ENCODE data around the gene CYP4F12. TPM values are rescaled to one million over a fixed set of nuclear protein-coding genes. Genes with fewer than 3 reads are reported as not detected.
A peak's percentile ranks its signal among the peaks of the same experiment; 100 is the strongest.

Gene CYP4F12, protein sequence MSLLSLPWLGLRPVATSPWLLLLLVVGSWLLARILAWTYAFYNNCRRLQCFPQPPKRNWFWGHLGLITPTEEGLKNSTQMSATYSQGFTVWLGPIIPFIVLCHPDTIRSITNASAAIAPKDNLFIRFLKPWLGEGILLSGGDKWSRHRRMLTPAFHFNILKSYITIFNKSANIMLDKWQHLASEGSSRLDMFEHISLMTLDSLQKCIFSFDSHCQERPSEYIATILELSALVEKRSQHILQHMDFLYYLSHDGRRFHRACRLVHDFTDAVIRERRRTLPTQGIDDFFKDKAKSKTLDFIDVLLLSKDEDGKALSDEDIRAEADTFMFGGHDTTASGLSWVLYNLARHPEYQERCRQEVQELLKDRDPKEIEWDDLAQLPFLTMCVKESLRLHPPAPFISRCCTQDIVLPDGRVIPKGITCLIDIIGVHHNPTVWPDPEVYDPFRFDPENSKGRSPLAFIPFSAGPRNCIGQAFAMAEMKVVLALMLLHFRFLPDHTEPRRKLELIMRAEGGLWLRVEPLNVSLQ
- total RNA-seq (2021) (5.7 and 8.1 TPM in 2 replicates), Bru-seq, nascent RNA (percentile 38 among the genes with signal in this experiment), BruChase-seq, experiment 1, labeled RNA remaining after a 2-hour chase (percentile 59 among the genes with signal in this experiment), BruChase-seq, experiment 2, labeled RNA remaining after a 6-hour chase (percentile 53 among the genes with signal in this experiment)
- long read RNA-seq, partial matches to known transcripts = 1 of 9 reads
- long read RNA-seq, other reads (novel, unspliced or antisense) = 5 of 9 reads

DNA sequence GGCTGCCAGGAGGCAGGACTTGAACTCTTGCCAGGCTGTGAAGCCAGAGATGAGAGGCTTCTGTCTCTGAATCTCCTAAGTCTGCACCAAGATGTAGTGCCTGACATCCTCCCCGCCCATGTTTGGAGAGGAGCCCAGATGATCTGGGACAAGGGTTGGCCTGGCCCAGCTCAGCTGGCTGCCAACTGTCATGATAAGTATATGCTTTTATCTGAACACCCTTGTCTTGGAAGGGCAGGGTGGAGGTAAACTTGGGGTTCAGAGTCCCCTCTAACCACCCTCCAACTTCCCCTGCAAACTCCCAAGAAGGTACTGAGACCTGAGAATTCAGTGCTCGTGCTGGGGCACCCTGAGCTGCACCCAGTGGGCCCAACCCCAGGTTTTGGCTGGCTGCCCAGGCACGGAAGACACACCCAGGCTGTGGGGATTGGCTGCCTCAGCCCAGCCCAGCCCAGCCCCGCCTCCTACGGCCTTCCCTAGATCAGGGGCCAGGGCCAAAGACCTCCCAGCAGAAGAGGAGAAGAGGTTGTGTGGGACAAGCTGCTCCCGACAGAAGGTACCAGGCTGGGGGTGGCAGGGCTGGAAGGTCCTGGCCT is at the start of gene CYP4F12:
Gene CYP4F12 (plus strand): TSS at position 508 of the 596 bp plus-strand sequence. CDS start 443 bp downstream, outside the sequence.
- Histone ChIP-seq H3K9me3 (ENCODE audit: insufficient read depth, low read depth) (no peaks in the 10 kb centered on the region), H3K4me2 (peak within 1 kb of the TSS; percentile 55), H3K4me3 (peak within 1 kb of the TSS; percentile 13; the same call in 1 of the 2 replicates), H3K79me2 (ENCODE audit: low read depth) (no peaks in the 10 kb centered on the region), H2AFZ (no peak within 1 kb of the TSS), H3K36me3 (ENCODE audit: low read depth) (no peaks in the 10 kb centered on the region), H3K27ac (peak within 1 kb of the TSS; percentile 63), H3K27me3 (ENCODE audit: insufficient read depth, low read depth) (no peaks in the 10 kb centered on the region), H3F3A (ENCODE audit: insufficient read depth, low read depth) (peaks cover 18% of the 10 kb centered on the region; the same call in 1 of the 2 replicates), H4K20me1 (ENCODE audit: insufficient read depth) (no peaks in the 10 kb centered on the region), H3K9me2 (ENCODE audit: insufficient read depth) (no peaks in the 10 kb centered on the region), H3K4me1 (replicated peaks; ENCODE audit: insufficient read depth) (peaks cover 14% of the 10 kb centered on the region)
- CTCF ChIA-PET = interaction anchor here (0.6 kb wide), 1 partner anchor 581 kb away, joined by 22 read pairs; no protein-coding TSS in a partner anchor
- intact Hi-C loops (cut with micrococcal nuclease; ENCODE audit: unreplicated experiment) = loop anchor here (1.0 to 5.0 kb wide), 3 partner anchors 30 to 155 kb away; partner anchors contain the start of gene CYP4F3
- BruUV-seq (replicated peaks) = no TSS peak
- DNase-seq = peak; percentile 82 to 92
- TF ChIP-seq, protein P1, sequence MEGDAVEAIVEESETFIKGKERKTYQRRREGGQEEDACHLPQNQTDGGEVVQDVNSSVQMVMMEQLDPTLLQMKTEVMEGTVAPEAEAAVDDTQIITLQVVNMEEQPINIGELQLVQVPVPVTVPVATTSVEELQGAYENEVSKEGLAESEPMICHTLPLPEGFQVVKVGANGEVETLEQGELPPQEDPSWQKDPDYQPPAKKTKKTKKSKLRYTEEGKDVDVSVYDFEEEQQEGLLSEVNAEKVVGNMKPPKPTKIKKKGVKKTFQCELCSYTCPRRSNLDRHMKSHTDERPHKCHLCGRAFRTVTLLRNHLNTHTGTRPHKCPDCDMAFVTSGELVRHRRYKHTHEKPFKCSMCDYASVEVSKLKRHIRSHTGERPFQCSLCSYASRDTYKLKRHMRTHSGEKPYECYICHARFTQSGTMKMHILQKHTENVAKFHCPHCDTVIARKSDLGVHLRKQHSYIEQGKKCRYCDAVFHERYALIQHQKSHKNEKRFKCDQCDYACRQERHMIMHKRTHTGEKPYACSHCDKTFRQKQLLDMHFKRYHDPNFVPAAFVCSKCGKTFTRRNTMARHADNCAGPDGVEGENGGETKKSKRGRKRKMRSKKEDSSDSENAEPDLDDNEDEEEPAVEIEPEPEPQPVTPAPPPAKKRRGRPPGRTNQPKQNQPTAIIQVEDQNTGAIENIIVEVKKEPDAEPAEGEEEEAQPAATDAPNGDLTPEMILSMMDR (conservative IDR thresholded peaks at IDR 0.05) = no peak
- TF ChIP-seq EZH2 (IDR thresholded peaks at IDR 0.05; ENCODE audit: low read depth) = no peak
- POLR2A ChIA-PET (ENCODE audit: unreplicated experiment) = interaction anchor here (0.6 to 1.0 kb wide), 4 partner anchors 32 to 678 kb away, joined by 3 to 5 read pairs (median 3); partner anchors contain the start of gene CYP4F3

DNA sequence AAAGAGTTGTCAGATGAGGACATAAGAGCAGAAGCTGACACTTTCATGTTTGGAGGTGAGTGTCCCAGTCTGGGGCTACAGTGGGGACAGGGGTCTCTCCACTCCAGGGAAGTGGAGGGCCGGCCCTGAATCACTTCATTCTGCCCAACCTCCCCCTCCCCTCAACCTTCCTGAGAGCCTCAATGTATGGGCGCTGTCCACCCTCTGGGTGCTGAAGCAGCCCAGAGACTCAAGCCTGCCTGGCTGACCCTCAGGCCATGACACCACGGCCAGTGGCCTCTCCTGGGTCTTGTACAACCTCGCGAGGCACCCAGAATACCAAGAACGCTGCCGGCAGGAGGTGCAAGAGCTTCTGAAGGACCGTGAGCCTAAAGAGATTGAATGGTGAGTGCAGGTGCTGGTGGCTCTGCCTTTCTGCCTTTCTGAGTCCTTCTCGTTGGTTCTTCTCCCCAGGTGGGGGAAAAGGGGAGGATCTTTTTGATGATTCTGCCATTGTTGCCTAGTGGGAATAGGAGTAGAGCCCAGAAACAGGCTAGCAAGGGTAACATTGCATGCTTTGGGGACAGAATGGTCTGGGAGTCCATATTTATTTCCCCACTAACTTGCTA is 49.1 kb upstream of the CYP4F12 start:
- no peaks in the 10 kb centered on the region for H3K4me1 ChIP-seq (replicated peaks; ENCODE audit: insufficient read depth)
- no peaks in the 10 kb centered on the region for H3F3A ChIP-seq (ENCODE audit: insufficient read depth, low read depth)
- H3K36me3 ChIP-seq (ENCODE audit: low read depth) = no peaks in the 10 kb centered on the region
- no peaks in the 10 kb centered on the region for H3K9me3 ChIP-seq (ENCODE audit: insufficient read depth, low read depth)
- no peaks in the 10 kb centered on the region for H3K27me3 ChIP-seq (ENCODE audit: insufficient read depth, low read depth)
- intact Hi-C loops (cut with micrococcal nuclease; ENCODE audit: unreplicated experiment) = no loop called here
- no peak for DNase-seq
- CTCF ChIA-PET = no interaction called here
- H3K9me2 ChIP-seq (ENCODE audit: insufficient read depth) = no peaks in the 10 kb centered on the region
- POLR2A ChIA-PET (ENCODE audit: unreplicated experiment) = interaction anchor here (0.6 kb wide), 1 partner anchor 139 kb away, joined by 3 read pairs; no protein-coding TSS in a partner anchor
- no peak overlapping the region for H2AFZ ChIP-seq
- H3K27ac ChIP-seq = no peak overlapping the region
- no TSS peak for BruUV-seq (replicated peaks)
- no peaks in the 10 kb centered on the region for H4K20me1 ChIP-seq (ENCODE audit: insufficient read depth)
- H3K4me2 ChIP-seq = no peak overlapping the region
- no peak for TF ChIP-seq EZH2 (IDR thresholded peaks at IDR 0.05; ENCODE audit: low read depth)
- TF ChIP-seq, protein P1 (conservative IDR thresholded peaks at IDR 0.05) = no peak
- no peaks in the 10 kb centered on the region for H3K79me2 ChIP-seq (ENCODE audit: low read depth)
- no peak overlapping the region for H3K4me3 ChIP-seq

Measured in PC-9 (cell line).